H9 (cell line): ENCODE results near the gene MAD1L1. TPM values are rescaled to one million over a fixed set of nuclear protein-coding genes. Genes with fewer than 3 reads are reported as not detected.

ENCODE experiments used
- DNase-seq: peaks from one replicate; pipeline ENCODE4 v3.0.0-alpha.2; 2017
- H2AFZ ChIP-seq: one replicate; pipeline ENCODE4 v1.6.1; 2013; ENCODE audit warnings: mild to moderate bottlenecking, low read length, control low read depth, moderate library complexity
- H2AK5ac ChIP-seq: 2 replicates; pipeline ENCODE4 v1.6.1; 2013; ENCODE audit warnings: low read length, control low read depth, mixed read lengths; ENCODE audit not compliant: insufficient read length
- H2BK120ac ChIP-seq: one replicate; pipeline ENCODE4 v1.6.1; 2013; ENCODE audit warnings: low read depth, mild to moderate bottlenecking, low read length, control low read depth, inconsistent platforms; ENCODE audit not compliant: poor library complexity, severe bottlenecking
- H2BK12ac ChIP-seq: 2 replicates; pipeline ENCODE4 v1.6.1; 2013; ENCODE audit warnings: low read length, control low read depth, mixed read lengths, low read depth; ENCODE audit not compliant: insufficient read length
- H2BK15ac ChIP-seq: 2 replicates; pipeline ENCODE4 v1.6.1; 2013; ENCODE audit warnings: low read depth, low read length, control low read depth
- H2BK20ac ChIP-seq: one replicate; pipeline ENCODE4 v1.6.1; 2013; ENCODE audit warnings: low read depth, mild to moderate bottlenecking, low read length, control low read depth, inconsistent platforms; ENCODE audit not compliant: poor library complexity, severe bottlenecking
- H2BK5ac ChIP-seq: 2 replicates; pipeline ENCODE4 v1.6.1; 2013; ENCODE audit warnings: low read length, control low read depth, mixed read lengths; ENCODE audit not compliant: insufficient read length
- H3K14ac ChIP-seq: 2 replicates; pipeline ENCODE4 v1.6.1; 2013; ENCODE audit warnings: low read length, control low read depth; ENCODE audit not compliant: insufficient read depth
- H3K18ac ChIP-seq: 2 replicates; pipeline ENCODE4 v1.6.1; 2013; ENCODE audit warnings: low read depth, mild to moderate bottlenecking, mixed read lengths, low read length, control low read depth; ENCODE audit not compliant: insufficient read length
- H3K23ac ChIP-seq: 2 replicates; pipeline ENCODE4 v1.6.1; 2013; ENCODE audit warnings: low read length, control low read depth, mixed read lengths, low read depth; ENCODE audit not compliant: insufficient read length
- H3K23me2 ChIP-seq: 2 replicates; pipeline ENCODE4 v1.6.1; 2013; ENCODE audit warnings: low read depth, mild to moderate bottlenecking, mixed read lengths, low read length, control low read depth; ENCODE audit not compliant: insufficient read length, poor library complexity, severe bottlenecking
- H3K27ac ChIP-seq: 2 replicates; pipeline ENCODE4 v1.5.1; 2013; ENCODE audit warnings: low read length, control low read depth, mixed read lengths, low read depth; ENCODE audit not compliant: insufficient read length
- H3K27me3 ChIP-seq: 2 replicates; pipeline ENCODE4 v1.6.1; 2013; ENCODE audit warnings: low read length, control low read depth, inconsistent platforms; ENCODE audit not compliant: insufficient read depth
- H3K4ac ChIP-seq: 2 replicates; pipeline ENCODE4 v1.6.1; 2013; ENCODE audit warnings: low read depth, mild to moderate bottlenecking, control low read depth, inconsistent platforms, low read length, moderate library complexity
- H3K4me1 ChIP-seq: 2 replicates; pipeline ENCODE4 v1.6.1; 2013; ENCODE audit warnings: low read length, control low read depth, inconsistent platforms; ENCODE audit not compliant: insufficient read depth
- H3K4me2 ChIP-seq: 2 replicates; pipeline ENCODE4 v1.6.1; 2013; ENCODE audit warnings: low read length, control low read depth, mixed read lengths; ENCODE audit not compliant: insufficient read length, insufficient read depth
- H3K56ac ChIP-seq: 2 replicates; pipeline ENCODE4 v1.6.1; 2013; ENCODE audit warnings: low read depth, mild to moderate bottlenecking, mixed read lengths, low read length, control low read depth; ENCODE audit not compliant: insufficient read length
- H3K79me1 ChIP-seq: 2 replicates; pipeline ENCODE4 v1.6.1; 2013; ENCODE audit warnings: low read depth, mild to moderate bottlenecking, moderate library complexity, low read length, control low read depth, inconsistent platforms; ENCODE audit not compliant: insufficient read depth, poor library complexity, severe bottlenecking
- H3K79me2 ChIP-seq: 2 replicates; pipeline ENCODE4 v1.6.1; 2013; ENCODE audit warnings: low read length, control low read depth, inconsistent platforms; ENCODE audit not compliant: insufficient read depth
- H3K9ac ChIP-seq: 2 replicates; pipeline ENCODE4 v1.6.1; 2013; ENCODE audit warnings: low read length, control low read depth, mixed read lengths; ENCODE audit not compliant: insufficient read length; ENCODE audit errors: extremely low read depth
- H3K9me3 ChIP-seq: one replicate; pipeline ENCODE4 v1.6.1; 2013; ENCODE audit warnings: low read depth, low read length, inconsistent platforms; ENCODE audit not compliant: control insufficient read depth
- H3T11ph ChIP-seq: one replicate; pipeline ENCODE4 v1.6.1; 2013; ENCODE audit warnings: mild to moderate bottlenecking, low read length, control low read depth, inconsistent platforms
- H4K20me1 ChIP-seq: one replicate; pipeline ENCODE4 v1.6.1; 2013; ENCODE audit not compliant: control insufficient read depth, insufficient read length, insufficient read depth
- H4K5ac ChIP-seq: 2 replicates; pipeline ENCODE4 v1.6.1; 2013; ENCODE audit warnings: low read depth, mild to moderate bottlenecking, mixed read lengths, low read length, control low read depth; ENCODE audit not compliant: insufficient read length
- H4K8ac ChIP-seq: replicated peaks from 2 replicates; pipeline ENCODE4 v1.6.1; 2013; ENCODE audit warnings: low read length, control low read depth, mixed read lengths, low read depth; ENCODE audit not compliant: insufficient read length
- H4K91ac ChIP-seq: 2 replicates; pipeline ENCODE4 v1.6.1; 2013; ENCODE audit warnings: low read depth, mild to moderate bottlenecking, moderate library complexity, mixed read lengths, low read length, control low read depth; ENCODE audit not compliant: insufficient read length
- H3K27ac Mint-ChIP-seq, 3 experiments: 2 replicates in 2 of 3; 3 replicates in 1 of 3; pipeline ENCODE4 v1.8.0; 2020 to 2021; ENCODE audit warnings: mixed read lengths in 3 of 3, mild to moderate bottlenecking in 1 of 3, moderate library complexity in 1 of 3
- H3K27me3 Mint-ChIP-seq: 2 replicates; pipeline ENCODE4 v1.8.0; 2021; ENCODE audit warnings: low read depth, mild to moderate bottlenecking, moderate library complexity, mixed read lengths
- H3K36me3 Mint-ChIP-seq, 3 experiments: 2 replicates in 2 of 3; 3 replicates in 1 of 3; pipeline ENCODE4 v1.8.0; 2020 to 2021; ENCODE audit warnings: low read depth in 3 of 3, mixed read lengths in 3 of 3; ENCODE audit not compliant: insufficient read depth in 1 of 3
- H3K4me1 Mint-ChIP-seq, 2 experiments: 2 replicates each; pipeline ENCODE4 v1.8.0; 2020; ENCODE audit warnings: mixed read lengths in 2 of 2
- H3K4me3 Mint-ChIP-seq, 2 experiments: 2 replicates in 1 of 2; 3 replicates in 1 of 2; pipeline ENCODE4 v1.8.0; 2020 to 2021; ENCODE audit warnings: mild to moderate bottlenecking in 2 of 2, mixed read lengths in 2 of 2, moderate library complexity in 1 of 2
- H3K9me3 Mint-ChIP-seq, 2 experiments: 2 replicates in 1 of 2; 3 replicates in 1 of 2; pipeline ENCODE4 v1.8.0; 2020; ENCODE audit warnings: mild to moderate bottlenecking in 2 of 2, mixed read lengths in 2 of 2, moderate library complexity in 1 of 2
- WGBS: extraction: QIAGEN DNeasy Blood & Tissue Kit; methylation state at CpG from one replicate; pipeline ENCODE4 v1.1.7; 2013; ENCODE audit warnings: missing lambda C conversion rate, low lambda C conversion rate, mixed read lengths; ENCODE audit not compliant: insufficient read length; ENCODE audit errors: extremely low coverage; 5-methylcytosine and 5-hydroxymethylcytosine counted together
- total RNA-seq: library from RNA; stranded (reverse); gene quantifications from 2 replicates; pipeline ENCODE4 v1.2.1, GENCODE V29; 2021
- TF ChIP-seq, protein P1 (sequence below): fragments of 200-600 bp; sonication (generic); conservative IDR thresholded peaks from 3 replicates; pipeline ENCODE4 v1.8.0; 2021; ENCODE audit warnings: antibody characterized with exemption, mild to moderate bottlenecking

Gene MAD1L1
- total RNA-seq, 1 experiment from 2014 or later, result 39.0 TPM

DNA sequence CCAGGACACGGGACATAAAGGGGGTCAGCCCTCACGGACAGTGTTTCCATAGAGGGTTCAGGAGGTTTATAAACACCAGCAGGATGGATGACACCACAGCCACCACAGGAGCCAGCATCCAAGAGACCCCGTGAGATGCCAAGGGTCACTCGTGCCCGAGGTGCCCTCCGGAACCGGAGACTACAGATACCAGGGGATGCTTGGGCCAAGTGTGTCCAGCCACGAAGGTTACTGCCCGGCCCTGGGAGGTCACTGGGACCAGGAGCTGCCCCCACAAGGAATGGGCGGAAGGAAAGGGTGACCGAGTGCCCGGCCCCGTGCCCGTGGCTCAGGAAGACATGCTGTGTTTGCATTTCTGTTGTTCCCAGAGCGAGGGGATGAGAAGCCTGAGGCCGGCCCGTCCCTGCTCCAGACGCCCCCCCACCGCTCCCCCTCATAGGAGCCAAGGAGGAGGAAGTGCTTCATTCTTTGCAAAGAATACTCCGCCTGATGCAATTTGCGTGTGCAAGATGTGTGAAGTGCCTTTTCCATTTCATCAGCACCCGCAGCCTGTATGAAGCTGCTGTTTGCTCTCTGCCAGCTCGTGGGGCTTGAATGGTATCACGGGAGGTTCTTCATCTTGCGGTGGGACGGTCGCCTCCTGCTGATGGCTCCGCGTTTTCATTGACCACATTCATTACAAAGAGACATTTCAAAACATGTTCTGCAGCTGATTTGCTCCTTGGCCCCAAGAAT lies 386.2 kb downstream of the MAD1L1 start:
- no peak overlapping the region for H3K4me3 Mint-ChIP-seq
- H3K27ac Mint-ChIP-seq, result peak overlapping the region; percentile 12 to 76 (median 45); a peak in 2 of 7 replicates

More for the DNA sequence above, 386.2 kb downstream of the MAD1L1 start:
- Histone ChIP-seq H3K23me2 (no peaks in the 10 kb centered on the region), H2BK15ac (no peak overlapping the region), H3K27ac (no peak overlapping the region), H3K27me3 (no peaks in the 10 kb centered on the region), H4K20me1 (no peaks in the 10 kb centered on the region), H3T11ph (no peak overlapping the region), H3K23ac (no peak overlapping the region), H3K4ac (no peak overlapping the region), H3K14ac (no peak overlapping the region), H3K56ac (no peak overlapping the region), H3K4me2 (no peak overlapping the region), H3K18ac (no peak overlapping the region), H2AK5ac (no peak overlapping the region), H2AFZ (no peak overlapping the region), H4K5ac (no peak overlapping the region), H2BK12ac (no peak overlapping the region), H2BK5ac (no peak overlapping the region), H3K79me1 (no peaks in the 10 kb centered on the region), H4K8ac (no peak overlapping the region), H2BK120ac (no peak overlapping the region), H3K9ac (no peak overlapping the region), H2BK20ac (no peak overlapping the region), H3K4me1 (no peaks in the 10 kb centered on the region), H4K91ac (no peak overlapping the region), H3K79me2 (no peaks in the 10 kb centered on the region), H3K9me3 (no peaks in the 10 kb centered on the region)
- Mint-ChIP-seq H3K36me3 (peaks cover 0 to 2% (median 0%) of the 10 kb centered on the region in 3 experiments; a peak in 2 of 7 replicates), H3K4me1 (peaks cover 4 to 7% of the 10 kb centered on the region in 2 experiments; a peak in 1 of 4 replicates), H3K27me3 (no peaks in the 10 kb centered on the region), H3K9me3 (no peaks in the 10 kb centered on the region)
- no CpG with 5 or more reads among the region's 29 CpGs for WGBS
- DNase-seq, result no peak
- TF ChIP-seq, protein P1, sequence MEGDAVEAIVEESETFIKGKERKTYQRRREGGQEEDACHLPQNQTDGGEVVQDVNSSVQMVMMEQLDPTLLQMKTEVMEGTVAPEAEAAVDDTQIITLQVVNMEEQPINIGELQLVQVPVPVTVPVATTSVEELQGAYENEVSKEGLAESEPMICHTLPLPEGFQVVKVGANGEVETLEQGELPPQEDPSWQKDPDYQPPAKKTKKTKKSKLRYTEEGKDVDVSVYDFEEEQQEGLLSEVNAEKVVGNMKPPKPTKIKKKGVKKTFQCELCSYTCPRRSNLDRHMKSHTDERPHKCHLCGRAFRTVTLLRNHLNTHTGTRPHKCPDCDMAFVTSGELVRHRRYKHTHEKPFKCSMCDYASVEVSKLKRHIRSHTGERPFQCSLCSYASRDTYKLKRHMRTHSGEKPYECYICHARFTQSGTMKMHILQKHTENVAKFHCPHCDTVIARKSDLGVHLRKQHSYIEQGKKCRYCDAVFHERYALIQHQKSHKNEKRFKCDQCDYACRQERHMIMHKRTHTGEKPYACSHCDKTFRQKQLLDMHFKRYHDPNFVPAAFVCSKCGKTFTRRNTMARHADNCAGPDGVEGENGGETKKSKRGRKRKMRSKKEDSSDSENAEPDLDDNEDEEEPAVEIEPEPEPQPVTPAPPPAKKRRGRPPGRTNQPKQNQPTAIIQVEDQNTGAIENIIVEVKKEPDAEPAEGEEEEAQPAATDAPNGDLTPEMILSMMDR, result no peak
